Erythroblast (primary cell): ENCODE data around the gene FPR3.

Experiments used
- DNase-seq, 2 experiments: peaks; one replicate each; lab custom pipeline; 2025; lab: John Stamatoyannopoulos, UW
- GATA1 ChIP-seq: IDR thresholded peaks from 2 replicates; pipeline ENCODE4 v1.6.1; 2011; ENCODE audit warnings: low read depth, mild to moderate bottlenecking, control low read depth, low read length, moderate library complexity
- POLR2A ChIP-seq: IDR thresholded peaks from 2 replicates; pipeline ENCODE4 v1.6.1; 2011; ENCODE audit warnings: mild to moderate bottlenecking, low read length

The FPR3 gene

GRCh38 chr19:51807111-51807701 is 12.2 kb downstream of the FPR3 start:
- no peak for DNase-seq
- TF ChIP-seq POLR2A (no peak), GATA1 (no peak)

DNA sequence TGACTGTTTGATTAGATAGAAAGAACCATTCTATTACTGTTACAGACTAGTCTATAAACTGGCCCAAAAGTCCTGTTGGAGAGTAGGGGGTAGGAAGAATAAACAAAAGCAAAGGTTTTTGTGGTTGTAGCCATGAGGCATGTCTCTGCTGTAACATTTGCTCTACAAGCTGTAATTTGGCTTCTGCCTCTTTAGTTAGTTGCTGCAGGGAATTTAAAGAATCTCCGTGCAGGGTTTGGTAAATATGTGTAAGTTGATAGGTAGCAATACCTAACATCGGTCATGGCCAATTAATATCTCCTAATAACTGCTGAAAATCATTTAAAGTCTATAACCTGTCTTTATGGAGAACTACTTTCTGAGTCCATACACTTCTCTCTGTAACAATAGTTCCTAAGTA is 13.0 kb downstream of the FPR3 start:
- DNase-seq = no peak
- TF ChIP-seq POLR2A (no peak), GATA1 (no peak)

- TF ChIP-seq POLR2A = no peak
- TF ChIP-seq GATA1 = no peak
- no peak for DNase-seq
Measured at GRCh38 chr19:51808333-51808986, 13.5 kb downstream of the FPR3 start.

DNA sequence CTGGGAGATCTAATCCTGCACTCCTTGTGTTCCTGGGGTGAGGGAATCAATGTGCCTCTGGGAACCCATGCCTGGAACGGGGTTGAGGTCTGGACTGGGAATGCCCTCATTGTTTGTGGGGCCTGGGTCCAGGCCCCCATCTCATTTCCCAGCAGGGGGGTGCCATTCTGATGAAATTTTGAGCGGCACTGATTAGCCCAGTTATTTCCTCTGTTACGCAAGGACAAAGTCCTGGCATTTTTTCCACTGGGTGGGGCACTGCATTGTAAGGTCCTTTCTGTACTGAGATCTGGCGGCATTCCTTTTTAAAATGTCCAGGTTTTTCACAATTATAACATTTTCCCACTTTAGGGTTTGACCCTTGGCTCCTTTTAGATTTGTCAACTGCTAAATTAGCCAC is 14.8 kb downstream of the FPR3 start:
- TF ChIP-seq GATA1 (no peak), POLR2A (no peak)
- DNase-seq = no peak

- DNase-seq = no peak
- TF ChIP-seq GATA1 = no peak
- no peak for TF ChIP-seq POLR2A
Measured at GRCh38 chr19:51810223-51810622, 15.3 kb downstream of the FPR3 start.

GRCh38 chr19:51811344-51811743 is 16.4 kb downstream of the FPR3 start:
- TF ChIP-seq GATA1 = no peak
- TF ChIP-seq POLR2A = no peak
- DNase-seq = no peak

DNA sequence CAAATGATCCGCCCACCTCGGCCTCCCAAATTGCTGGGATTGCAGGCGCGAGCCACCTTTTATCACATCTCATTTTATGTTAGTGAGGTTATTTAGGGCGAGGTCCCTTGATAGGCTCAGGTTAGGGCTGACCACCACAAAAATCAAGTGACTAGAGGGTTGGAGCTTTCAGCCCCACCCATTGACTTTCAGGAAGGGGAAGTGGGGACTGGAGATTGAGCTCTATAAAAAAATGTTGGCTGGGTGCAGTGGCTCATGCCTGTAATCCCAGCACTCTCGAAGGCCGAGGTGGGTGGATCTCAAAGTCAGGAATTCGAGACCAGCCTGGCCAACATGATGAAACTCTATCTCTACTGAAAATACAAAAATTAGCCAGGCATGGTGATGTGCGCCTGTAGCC is 20.1 kb downstream of the FPR3 start:
- no peak for DNase-seq
- TF ChIP-seq POLR2A = no peak
- TF ChIP-seq GATA1 = no peak

GRCh38 chr19:51816711-51817110 is 21.8 kb downstream of the FPR3 start:
- DNase-seq = no peak
- no peak for TF ChIP-seq POLR2A
- no peak for TF ChIP-seq GATA1

DNA sequence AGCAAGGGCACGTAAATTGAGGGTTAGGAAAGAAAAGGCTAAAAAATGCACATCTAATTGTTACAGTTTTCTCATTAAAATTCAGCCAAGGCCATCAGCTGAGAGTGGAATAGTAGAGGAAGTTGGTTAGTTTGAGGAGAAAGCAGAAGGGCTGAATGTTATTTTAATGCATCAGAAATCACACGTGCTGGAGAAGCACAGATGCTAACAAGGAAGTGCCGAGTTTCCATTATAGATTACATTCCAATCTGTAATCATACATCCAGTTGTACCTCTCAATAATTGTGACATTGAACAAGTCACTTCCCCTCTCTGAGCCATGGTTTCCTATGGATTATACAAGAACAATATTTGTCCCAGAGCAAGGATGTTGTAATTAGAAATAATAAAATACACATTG is 25.1 kb downstream of the FPR3 start:
- TF ChIP-seq GATA1 (no peak), POLR2A (no peak)
- no peak for DNase-seq

GRCh38 chr19:51820831-51821446 is 26.0 kb downstream of the FPR3 start:
- DNase-seq = no peak

GRCh38 chr19:51821456-51821855 is 26.5 kb downstream of the FPR3 start:
- no peak for TF ChIP-seq POLR2A
- TF ChIP-seq GATA1 = no peak
- no peak for DNase-seq

More at GRCh38 chr19:51820831-51821446, 26.0 kb downstream of the FPR3 start:
- TF ChIP-seq GATA1 (no peak), POLR2A (no peak)

DNA sequence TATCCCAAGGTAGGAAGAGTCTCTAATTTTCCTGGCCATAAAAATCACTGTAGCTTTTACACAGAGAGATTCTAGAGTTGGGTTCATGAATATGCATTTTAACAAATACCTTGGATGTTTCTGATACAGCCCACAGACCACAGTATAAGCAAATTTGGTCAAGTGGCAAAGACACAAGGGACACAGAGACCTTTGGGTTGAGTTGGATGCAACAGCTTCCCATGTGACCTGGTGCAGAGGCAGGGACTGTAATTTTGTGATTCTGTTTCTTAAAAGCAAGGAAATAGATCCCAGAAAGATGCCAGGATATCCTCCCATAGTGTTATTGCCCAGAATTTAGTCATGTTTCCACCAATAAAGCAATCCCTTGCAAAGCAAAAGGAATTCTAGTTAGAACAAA is 27.0 kb downstream of the FPR3 start:
- TF ChIP-seq GATA1 = no peak
- no peak for TF ChIP-seq POLR2A
- DNase-seq = no peak

- TF ChIP-seq POLR2A (no peak), GATA1 (no peak)
Measured at GRCh38 chr19:51822325-51822724, 27.4 kb downstream of the FPR3 start.

DNA sequence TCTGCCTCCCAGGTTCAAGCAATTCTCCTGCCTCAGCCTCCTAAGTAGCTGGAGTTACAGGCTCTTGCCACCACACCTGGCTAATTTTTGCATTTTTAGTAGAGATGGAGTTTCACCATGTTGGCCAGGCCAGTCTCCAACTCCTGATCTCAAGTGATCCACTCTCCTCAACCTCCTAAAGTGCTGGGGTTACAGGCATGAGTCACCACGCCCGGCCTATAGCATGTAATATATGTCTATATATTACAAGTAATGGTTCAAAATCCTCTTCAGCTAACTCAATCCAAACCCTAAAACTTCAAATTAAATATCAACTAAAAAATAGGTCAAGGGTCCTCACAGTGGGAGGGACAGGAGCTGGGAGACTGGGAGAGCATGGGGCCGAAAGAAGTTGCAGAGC is 28.0 kb downstream of the FPR3 start:
- no peak for TF ChIP-seq POLR2A
- no peak for TF ChIP-seq GATA1
- no peak for DNase-seq

More at GRCh38 chr19:51822325-51822724, 27.4 kb downstream of the FPR3 start:
- no peak for DNase-seq
